Measurements from ENCODE around the gene VWDE.
A peak's percentile ranks its signal among the peaks of the same experiment; 100 is the strongest.
"Not testable (repeated sequence)": the region's sequence is repeated elsewhere in the genome, so short reads cannot be mapped to it uniquely, and the experiment has no call there.

The VWDE gene

GRCh38 chr7:12401538-12402364 is 1.9 kb downstream of the VWDE start:
- no peak for DNase-seq (ENCODE audit: low spot score)

DNA sequence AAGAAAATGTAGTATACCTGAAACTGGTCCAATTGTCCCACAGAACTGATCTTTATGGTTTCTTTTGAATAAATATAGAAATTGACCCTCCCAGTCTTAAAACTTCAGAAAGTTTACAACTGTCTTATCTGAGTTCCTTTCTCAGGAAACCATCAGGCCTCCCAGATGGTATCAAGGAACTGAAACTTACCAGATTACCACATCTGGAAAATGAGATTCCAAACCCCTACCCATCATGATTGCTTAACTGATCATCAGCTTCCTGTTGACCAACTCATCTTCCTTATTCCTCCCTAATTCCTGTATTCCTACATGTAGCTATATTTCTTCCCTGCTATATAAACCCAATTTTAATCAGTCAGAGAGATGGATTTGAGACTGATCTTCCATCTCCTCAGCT is 5.5 kb downstream of the VWDE start:
- no peak for DNase-seq (ENCODE audit: low spot score)

DNA sequence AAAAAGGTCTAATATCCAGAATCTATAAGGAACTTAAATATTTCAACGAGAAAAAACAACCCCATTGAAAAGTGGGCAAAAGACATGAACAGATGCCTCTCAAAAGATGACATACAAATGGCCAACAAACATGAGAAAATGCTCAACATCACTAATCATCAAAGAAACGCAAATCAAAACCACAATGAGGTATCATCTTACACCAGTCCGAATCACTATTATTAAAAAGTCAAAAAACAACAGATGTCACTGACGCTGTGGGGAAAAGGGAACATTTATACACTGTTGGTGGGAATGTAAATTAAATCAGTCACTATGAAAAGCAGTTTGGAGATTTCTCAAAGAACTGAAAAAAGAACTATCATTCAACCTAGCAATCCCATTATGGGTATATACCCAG is 6.0 kb downstream of the VWDE start:
- no peak for DNase-seq (ENCODE audit: low spot score)

DNA sequence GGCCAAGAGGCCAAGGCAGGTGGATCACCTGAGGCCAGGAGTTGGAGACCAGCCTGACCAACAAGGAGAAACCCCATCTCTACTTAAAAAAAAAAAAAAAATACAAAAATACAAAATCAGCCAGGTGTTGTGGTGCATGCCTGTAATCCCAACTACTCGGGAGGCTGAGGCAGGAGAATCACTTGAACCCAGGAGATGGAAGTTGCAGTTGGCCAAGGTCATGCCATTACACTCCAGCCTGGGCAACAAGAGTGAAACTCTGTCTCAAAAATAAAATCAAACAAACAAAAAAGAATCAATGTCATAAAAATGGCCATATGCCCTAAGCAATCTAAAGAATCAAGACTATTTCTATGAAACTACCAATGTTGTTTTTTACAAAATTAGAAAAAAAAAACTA is 7.0 kb downstream of the VWDE start:
- not testable (repeated sequence) for DNase-seq (ENCODE audit: low spot score)

DNA sequence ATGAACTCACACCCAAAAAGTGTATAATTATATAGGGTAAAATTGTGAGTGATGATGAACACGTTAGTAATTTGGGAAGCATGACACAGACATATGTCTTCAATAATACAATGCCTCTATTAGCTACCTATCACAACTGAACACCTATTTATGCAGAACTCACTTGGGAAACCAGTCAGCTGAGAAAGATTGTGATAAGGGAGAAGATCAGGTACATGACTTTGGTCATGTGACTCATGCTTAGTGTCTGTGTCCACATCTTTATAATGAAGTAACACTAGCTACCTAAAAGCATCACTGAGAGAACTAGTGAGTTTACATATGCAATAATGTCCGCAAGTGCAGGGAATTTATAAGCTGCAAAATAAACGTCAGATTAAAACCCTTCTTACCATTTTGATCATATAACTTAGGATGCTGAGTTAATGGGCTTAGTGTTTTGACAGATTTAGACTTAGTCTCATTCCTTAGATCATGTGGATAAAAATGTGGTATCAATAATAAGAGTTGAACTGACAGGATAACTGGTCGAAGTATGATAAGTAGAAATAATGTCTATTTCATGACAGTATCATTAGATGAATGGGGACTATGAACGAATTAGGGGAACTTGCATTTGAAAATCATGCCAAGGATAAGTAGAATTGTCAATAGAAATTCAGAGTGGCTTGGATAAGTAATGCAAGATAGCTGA is 11.6 kb downstream of the VWDE start:
- no peak for DNase-seq (ENCODE audit: low spot score)

GRCh38 chr7:12389089-12389700 is 14.5 kb downstream of the VWDE start:
- DNase-seq (ENCODE audit: low spot score), result peak; percentile 30

DNA sequence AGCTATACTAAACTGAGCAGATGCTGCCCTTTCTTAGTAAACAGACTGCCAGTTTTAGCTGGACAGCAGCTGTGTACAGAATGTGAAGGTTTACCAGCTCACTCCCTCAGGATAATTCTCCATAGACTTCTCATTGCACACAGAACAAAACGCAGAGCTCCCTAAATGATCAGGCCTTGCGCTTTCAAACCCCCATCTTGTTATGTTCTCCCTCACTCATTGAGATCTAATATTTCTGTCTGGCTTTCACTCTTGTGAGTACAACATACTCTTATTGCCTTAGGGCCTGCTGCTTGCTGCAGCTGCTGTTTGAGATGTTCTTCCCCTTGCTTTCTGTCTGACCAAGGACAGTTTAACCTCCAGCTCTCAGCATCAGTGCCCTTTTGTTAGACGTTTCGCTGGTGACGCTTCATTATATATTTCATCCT is 17.3 kb downstream of the VWDE start:
- DNase-seq (ENCODE audit: low spot score), result no peak

DNA sequence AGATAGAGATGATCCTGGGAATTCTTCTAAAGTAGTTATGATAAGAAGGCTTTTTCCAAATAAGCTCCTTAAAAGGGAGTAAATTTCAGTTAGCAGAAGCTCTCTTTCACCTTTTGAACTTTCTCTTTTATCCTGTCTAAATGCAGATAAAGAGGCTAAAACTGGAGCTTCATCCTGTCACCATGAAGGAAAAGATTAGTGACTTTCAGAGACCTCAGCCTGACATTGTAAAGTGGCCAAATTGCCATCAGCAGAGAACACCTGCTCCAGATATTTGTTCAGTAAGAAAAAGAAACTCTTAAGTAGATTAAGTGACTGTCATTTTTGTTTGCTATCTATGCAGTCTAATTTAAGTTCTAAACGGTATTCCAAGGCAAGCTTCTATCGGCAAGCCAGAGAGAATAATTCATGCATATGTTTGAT is 18.3 kb downstream of the VWDE start:
- no peak for DNase-seq (ENCODE audit: low spot score)

DNA sequence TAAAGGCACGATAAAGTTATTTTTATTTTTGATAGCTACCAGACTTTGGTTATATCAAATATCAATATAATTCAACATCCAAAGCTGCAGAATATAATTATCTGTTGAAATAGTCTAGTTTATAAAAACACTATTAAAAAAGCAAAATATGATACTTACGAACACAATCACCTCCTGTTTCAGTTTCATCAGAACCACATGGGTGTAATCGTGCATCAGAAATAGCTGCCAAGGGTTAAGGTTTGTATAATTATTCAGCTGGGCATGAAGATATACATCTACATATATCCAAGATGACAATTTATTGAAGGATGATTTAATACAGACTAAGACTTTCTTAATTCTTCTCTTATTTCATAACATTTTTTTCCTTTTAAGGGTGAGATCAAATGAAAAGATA is 20.3 kb downstream of the VWDE start:
- DNase-seq (ENCODE audit: low spot score), result no peak

GRCh38 chr7:12378389-12378788 is 25.3 kb downstream of the VWDE start:
- DNase-seq (ENCODE audit: low spot score), result no peak

- DNase-seq (ENCODE audit: low spot score), result no peak
Observed at GRCh38 chr7:12377406-12377805, 26.3 kb downstream of the VWDE start.

DNA sequence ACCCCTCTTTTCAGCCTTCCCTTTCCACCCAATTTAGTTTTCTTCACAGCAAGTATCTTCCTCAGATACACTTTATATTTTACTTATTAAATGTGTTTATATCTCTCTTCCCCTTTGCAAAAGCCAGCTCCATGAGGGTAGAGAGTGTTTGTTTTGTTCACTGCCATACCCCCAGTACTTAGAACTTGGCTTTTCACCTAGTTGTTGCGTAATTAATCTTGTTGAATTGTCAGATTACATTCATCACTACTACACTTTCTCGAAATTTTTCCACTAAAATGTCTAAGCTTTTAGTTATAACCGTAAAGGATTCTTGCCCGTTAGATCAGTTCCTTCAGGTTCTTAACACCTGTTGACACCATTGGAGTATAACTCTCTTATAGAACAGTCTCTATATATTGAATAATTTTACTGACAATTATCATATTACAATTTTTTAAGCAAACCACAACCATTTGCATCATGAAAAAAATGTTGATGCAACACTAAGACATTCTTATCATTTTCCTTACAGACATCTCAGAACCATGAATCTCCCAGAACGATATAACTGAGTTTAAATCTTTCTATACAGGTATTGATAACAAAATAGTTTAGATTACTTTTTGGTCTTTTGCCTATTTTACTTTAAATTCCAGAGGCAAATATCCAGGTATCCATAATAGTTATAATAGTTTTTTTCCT is 29.9 kb downstream of the VWDE start:
- DNase-seq (ENCODE audit: low spot score), result no peak

- no peak for DNase-seq (ENCODE audit: low spot score)
Observed at GRCh38 chr7:12370249-12370648, 33.4 kb downstream of the VWDE start.

- DNase-seq (ENCODE audit: low spot score), result no peak
Observed at GRCh38 chr7:12369756-12370155, 33.9 kb downstream of the VWDE start.

- no peak for DNase-seq (ENCODE audit: low spot score)
Observed at GRCh38 chr7:12369072-12369471, 34.6 kb downstream of the VWDE start.

DNA sequence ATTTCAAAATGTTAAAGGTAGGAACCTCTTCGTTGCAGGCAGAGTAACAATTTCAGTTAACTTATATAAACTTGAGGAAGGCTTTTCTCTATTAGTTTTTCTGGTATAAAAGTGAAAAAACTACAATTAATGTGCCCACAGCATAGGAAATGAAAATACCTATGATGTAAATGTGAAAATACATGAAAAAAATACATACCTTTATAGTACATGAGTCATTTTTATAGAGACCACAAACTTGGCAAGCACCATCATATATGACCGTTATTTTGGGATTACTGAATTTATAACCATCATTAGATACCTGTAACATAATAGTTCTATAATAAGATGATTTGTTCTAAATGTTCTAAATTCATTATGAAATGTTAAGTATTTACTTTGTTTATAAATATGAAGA is 42.7 kb downstream of the VWDE start:
- DNase-seq (ENCODE audit: low spot score), result no peak

DNA sequence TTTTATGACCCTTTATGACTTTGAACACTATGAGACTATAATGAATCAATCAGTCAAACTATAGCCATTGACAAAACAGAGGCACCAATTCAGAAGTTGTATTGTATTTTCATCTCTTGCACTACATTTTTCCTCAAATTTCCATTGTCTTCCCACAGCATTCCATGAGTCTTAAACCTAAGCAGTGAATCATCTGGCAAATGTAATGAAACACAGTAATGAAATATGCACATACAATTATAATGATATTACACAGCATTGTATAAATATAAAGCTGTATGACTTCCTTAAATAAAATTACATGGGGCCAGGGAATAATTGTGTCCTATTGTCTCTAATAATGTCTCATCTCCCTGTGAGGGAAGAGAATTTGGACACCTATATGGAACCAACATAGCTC is 45.0 kb downstream of the VWDE start:
- DNase-seq (ENCODE audit: low spot score), result no peak

- DNase-seq (ENCODE audit: low spot score), result no peak
Observed at GRCh38 chr7:12357508-12357907, 46.2 kb downstream of the VWDE start.

DNA sequence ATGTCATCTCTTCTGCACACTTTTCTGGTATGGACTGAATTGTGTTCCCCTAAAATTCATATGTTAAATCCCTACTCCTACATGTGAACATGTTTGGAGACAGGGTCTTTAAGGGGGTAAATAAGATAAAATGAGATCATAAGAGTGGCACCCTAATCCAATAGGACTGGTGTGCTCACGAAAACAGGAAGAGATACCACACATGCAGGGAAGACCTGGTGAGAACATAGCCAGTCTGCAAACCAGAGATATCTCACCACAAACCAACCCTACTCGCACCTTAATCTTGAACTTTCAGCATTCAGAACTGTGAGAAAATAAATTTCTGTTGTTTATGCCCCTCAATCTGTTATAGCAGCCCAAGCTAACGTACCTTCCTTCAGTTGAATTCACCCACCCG is 51.8 kb downstream of the VWDE start:
- DNase-seq (ENCODE audit: low spot score), result no peak

GRCh38 chr7:12350971-12351370 is 52.7 kb downstream of the VWDE start:
- no peak for DNase-seq (ENCODE audit: low spot score)

DNA sequence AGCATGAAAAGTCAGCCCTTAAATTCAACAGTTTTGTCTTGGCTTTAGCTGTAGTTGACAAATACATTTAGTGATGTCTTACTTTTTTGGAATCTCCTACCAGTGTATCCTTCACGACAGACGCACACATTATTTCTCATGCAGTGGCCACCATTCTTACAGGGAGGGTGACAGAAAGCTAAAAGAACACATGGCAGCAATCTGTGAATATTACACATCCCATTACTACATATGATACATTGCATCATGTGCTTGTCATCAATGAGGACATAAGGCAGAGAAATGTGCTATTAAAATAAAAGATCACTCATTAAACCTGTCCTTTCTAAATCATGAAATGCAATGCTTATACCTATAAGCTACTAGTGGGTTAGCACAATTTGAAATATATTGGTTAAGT is 66.6 kb downstream of the VWDE start:
- no peak for DNase-seq (ENCODE audit: low spot score)
